Measurements from ENCODE around the gene DYRK3. TPM values are rescaled to one million over a fixed set of nuclear protein-coding genes. Genes with fewer than 3 reads are reported as not detected.
A peak's percentile ranks its signal among the peaks of the same experiment; 100 is the strongest.

The DYRK3 gene
- total RNA-seq, 4 donors from 2014 or later = 14.3 to 73.3 (median 39.4) TPM

GRCh38 chr1:206661161-206661820, 26.0 kb downstream of the DYRK3 start:
- no peak for TF ChIP-seq CTCF (IDR thresholded peaks at IDR 0.05)
- ATAC-seq (ENCODE audit: low FRiP score) (no peak), DNase-seq (ENCODE audit: low spot score) (no peak)

- no peak for DNase-seq (ENCODE audit: low spot score)
- no peak for ATAC-seq (ENCODE audit: low FRiP score)
- TF ChIP-seq CTCF (IDR thresholded peaks at IDR 0.05) = no peak
Observed at GRCh38 chr1:206662396-206663092, 27.2 kb downstream of the DYRK3 start.

GRCh38 chr1:206663362-206663761, 28.0 kb downstream of the DYRK3 start:
- DNase-seq (ENCODE audit: low spot score) (no peak), ATAC-seq (ENCODE audit: low FRiP score) (no peak)
- TF ChIP-seq CTCF (IDR thresholded peaks at IDR 0.05) = no peak

GRCh38 chr1:206663832-206664652, 28.7 kb downstream of the DYRK3 start:
- peak; percentile 73 for DNase-seq (ENCODE audit: low spot score)
- ATAC-seq (ENCODE audit: low FRiP score) = peak; percentile 53
- TF ChIP-seq CTCF (IDR thresholded peaks at IDR 0.05) = peak in 2 of 3 donors; percentile 36 to 80

GRCh38 chr1:206664740-206665139, 29.4 kb downstream of the DYRK3 start:
- DNase-seq (ENCODE audit: low spot score) (no peak), ATAC-seq (ENCODE audit: low FRiP score) (no peak)
- no peak for TF ChIP-seq CTCF (IDR thresholded peaks at IDR 0.05)

- no peak for TF ChIP-seq CTCF (IDR thresholded peaks at IDR 0.05)
- ATAC-seq (ENCODE audit: low FRiP score) (no peak), DNase-seq (ENCODE audit: low spot score) (no peak)
Observed at GRCh38 chr1:206666031-206666561, 30.8 kb downstream of the DYRK3 start.
